DOHH2 (cell line): Measurements from ENCODE around the gene NR5A2.

Source experiments
- H3F3A ChIP-seq: fragments of 200-600 bp; sonication (generic), shearing (Covaris generic); 2 replicates; pipeline ENCODE4 v1.6.0; 2016; ENCODE audit warnings: antibody characterized with exemption, mild to moderate bottlenecking; ENCODE audit not compliant: control insufficient read depth, insufficient read depth
- H3K27ac ChIP-seq: fragments of 200-600 bp; sonication (generic); 2 replicates; pipeline ENCODE4 v1.5.1; 2014; ENCODE audit warnings: low read depth, mild to moderate bottlenecking, low read length, moderate library complexity
- H3K27me3 ChIP-seq: fragments of 200-600 bp; sonication (generic); 2 replicates; pipeline ENCODE4 v1.6.1; 2014; ENCODE audit warnings: mild to moderate bottlenecking, low read length, mixed read lengths; ENCODE audit not compliant: control insufficient read depth
- H3K36me3 ChIP-seq: fragments of 200-600 bp; sonication (generic); 2 replicates; pipeline ENCODE4 v1.6.1; 2014; ENCODE audit warnings: mild to moderate bottlenecking, low read length, moderate library complexity, mixed read lengths; ENCODE audit not compliant: control insufficient read depth
- H3K4me1 ChIP-seq: fragments of 200-600 bp; sonication (generic); 2 replicates; pipeline ENCODE4 v1.6.1; 2014; ENCODE audit warnings: mild to moderate bottlenecking, low read length, mixed read lengths; ENCODE audit not compliant: control insufficient read depth
- H3K4me2 ChIP-seq: fragments of 200-600 bp; sonication (generic); 2 replicates; pipeline ENCODE4 v1.6.0; 2014; ENCODE audit warnings: mild to moderate bottlenecking, low read length, moderate library complexity
- H3K4me3 ChIP-seq: fragments of 200-600 bp; sonication (generic); 2 replicates; pipeline ENCODE4 v1.5.1; 2014; ENCODE audit warnings: mild to moderate bottlenecking, low read length, mixed read lengths
- H3K79me2 ChIP-seq: fragments of 200-600 bp; sonication (generic); 2 replicates; pipeline ENCODE4 v1.6.1; 2014; ENCODE audit warnings: mild to moderate bottlenecking, low read length, mixed read lengths; ENCODE audit not compliant: control insufficient read depth
- H3K9me2 ChIP-seq: fragments of 200-600 bp; sonication (generic); replicated peaks from 2 replicates; pipeline ENCODE4 v1.6.1; 2014; ENCODE audit warnings: mild to moderate bottlenecking, low read length, mixed read lengths; ENCODE audit not compliant: control insufficient read depth
- H3K9me3 ChIP-seq: fragments of 200-600 bp; sonication (generic); 2 replicates; pipeline ENCODE4 v1.6.1; 2014; ENCODE audit warnings: antibody characterized with exemption, low read length, mixed read lengths; ENCODE audit not compliant: control insufficient read depth, insufficient read depth
- H4K20me1 ChIP-seq: fragments of 200-600 bp; sonication (generic); 2 replicates; pipeline ENCODE4 v1.6.0; 2014; ENCODE audit warnings: low read depth, mild to moderate bottlenecking, antibody characterized with exemption, low read length, moderate library complexity; ENCODE audit not compliant: control insufficient read depth, insufficient read depth
- CTCF ChIP-seq: fragments of 200-600 bp; sonication (generic); IDR thresholded peaks from one replicate; pipeline ENCODE4 v1.5.1; 2014; ENCODE audit warnings: antibody characterized with exemption, mild to moderate bottlenecking, low read depth, low read length; ENCODE audit not compliant: poor library complexity, severe bottlenecking
- EZH2phosphoT487 ChIP-seq: fragments of 200-600 bp; sonication (generic); IDR thresholded peaks from 2 replicates; pipeline ENCODE4 v1.6.1; 2017; ENCODE audit warnings: borderline replicate concordance, mild to moderate bottlenecking, antibody characterized with exemption, low read length, moderate library complexity, mixed read lengths

The NR5A2 gene

GRCh38 chr1:200205216-200205995 lies 177.9 kb downstream of the NR5A2 start:
- H3F3A ChIP-seq = no peaks in the 10 kb centered on the region
- H4K20me1 ChIP-seq = no peaks in the 10 kb centered on the region
- no peaks in the 10 kb centered on the region for H3K9me2 ChIP-seq
- H3K27ac ChIP-seq = no peak overlapping the region
- no peaks in the 10 kb centered on the region for H3K79me2 ChIP-seq
- H3K4me3 ChIP-seq = no peak overlapping the region
- H3K27me3 ChIP-seq = no peaks in the 10 kb centered on the region
- no peak for TF ChIP-seq CTCF
- no peaks in the 10 kb centered on the region for H3K9me3 ChIP-seq
- no peak overlapping the region for H3K4me2 ChIP-seq
- H3K4me1 ChIP-seq = peaks cover 9% of the 10 kb centered on the region; the same call in 1 of the 2 replicates
- H3K36me3 ChIP-seq = no peaks in the 10 kb centered on the region

- H3K4me2 ChIP-seq = no peak overlapping the region
- no peaks in the 10 kb centered on the region for H3K9me2 ChIP-seq
- no peaks in the 10 kb centered on the region for H3F3A ChIP-seq
- H3K9me3 ChIP-seq = no peaks in the 10 kb centered on the region
- no peak for TF ChIP-seq CTCF
- no peaks in the 10 kb centered on the region for H3K79me2 ChIP-seq
- no peaks in the 10 kb centered on the region for H4K20me1 ChIP-seq
- H3K4me3 ChIP-seq = no peak overlapping the region
- H3K4me1 ChIP-seq = peaks cover 9% of the 10 kb centered on the region; the same call in 1 of the 2 replicates
- H3K27me3 ChIP-seq = no peaks in the 10 kb centered on the region
- H3K36me3 ChIP-seq = no peaks in the 10 kb centered on the region
- H3K27ac ChIP-seq = no peak overlapping the region
Observed at GRCh38 chr1:200206340-200206739, 178.8 kb downstream of the NR5A2 start.

- no peak overlapping the region for H3K27ac ChIP-seq
- no peaks in the 10 kb centered on the region for H4K20me1 ChIP-seq
- H3K4me2 ChIP-seq = no peak overlapping the region
- H3K79me2 ChIP-seq = no peaks in the 10 kb centered on the region
- no peaks in the 10 kb centered on the region for H3K27me3 ChIP-seq
- H3K9me3 ChIP-seq = no peaks in the 10 kb centered on the region
- H3F3A ChIP-seq = no peaks in the 10 kb centered on the region
- H3K4me3 ChIP-seq = no peak overlapping the region
- peaks cover 9% of the 10 kb centered on the region; the same call in 1 of the 2 replicates for H3K4me1 ChIP-seq
- TF ChIP-seq EZH2phosphoT487 (no peak), CTCF (no peak)
- H3K9me2 ChIP-seq = no peaks in the 10 kb centered on the region
- H3K36me3 ChIP-seq = no peaks in the 10 kb centered on the region
Observed at GRCh38 chr1:200206761-200207160, 179.3 kb downstream of the NR5A2 start.
